Brain pericyte (primary cell): Measurements from ENCODE around the gene AUH.
"Not testable (repeated sequence)": the region's sequence is repeated elsewhere in the genome, so short reads cannot be mapped to it uniquely, and the experiment has no call there.

Source experiments
- DNase-seq: peaks from one replicate; pipeline ENCODE4 v3.0.0-alpha.2; 2012; ENCODE audit warnings: low read depth, low spot score

Gene AUH

GRCh38 chr9:91361291-91362050 lies at the start of gene AUH:
Gene AUH, minus strand, starts transcription at chr9:91361918. Its CDS starts 29 bp downstream, at chr9:91361889.
- peak; percentile 16 for DNase-seq

- DNase-seq: no peak
Measured at GRCh38 chr9:91411096-91411771, 49.5 kb upstream of the AUH start.

- no peak for DNase-seq
Measured at GRCh38 chr9:91410161-91410560, 48.4 kb upstream of the AUH start.

GRCh38 chr9:91408475-91408874 lies 46.8 kb upstream of the AUH start:
- DNase-seq: no peak

GRCh38 chr9:91407580-91408318 lies 46.0 kb upstream of the AUH start:
- no peak for DNase-seq

- DNase-seq: no peak
Measured at GRCh38 chr9:91405343-91406077, 43.8 kb upstream of the AUH start.

GRCh38 chr9:91403665-91404543 lies 42.2 kb upstream of the AUH start:
- DNase-seq: no peak

- no peak for DNase-seq
Measured at GRCh38 chr9:91398926-91399325, 37.2 kb upstream of the AUH start.

GRCh38 chr9:91395553-91396471 lies 34.1 kb upstream of the AUH start:
- DNase-seq: no peak

GRCh38 chr9:91395106-91395552 lies 33.4 kb upstream of the AUH start:
- no peak for DNase-seq

- DNase-seq: no peak
Measured at GRCh38 chr9:91393826-91394225, 32.1 kb upstream of the AUH start.

- no peak for DNase-seq
Measured at GRCh38 chr9:91392435-91392834, 30.7 kb upstream of the AUH start.

- no peak for DNase-seq
Measured at GRCh38 chr9:91391818-91392217, 30.1 kb upstream of the AUH start.

GRCh38 chr9:91391412-91391811 lies 29.7 kb upstream of the AUH start:
- DNase-seq: no peak

GRCh38 chr9:91389686-91390085 lies 28.0 kb upstream of the AUH start:
- not testable (repeated sequence) for DNase-seq

- DNase-seq: no peak
Measured at GRCh38 chr9:91386765-91387164, 25.0 kb upstream of the AUH start.

GRCh38 chr9:91384954-91385353 lies 23.2 kb upstream of the AUH start:
- DNase-seq: no peak

- no peak for DNase-seq
Measured at GRCh38 chr9:91383577-91383976, 21.9 kb upstream of the AUH start.

GRCh38 chr9:91382298-91382697 lies 20.6 kb upstream of the AUH start:
- DNase-seq: no peak

- no peak for DNase-seq
Measured at GRCh38 chr9:91379426-91379825, 17.7 kb upstream of the AUH start.
